Measurements from ENCODE around the gene POLN.
A peak's percentile ranks its signal among the peaks of the same experiment; 100 is the strongest.

POLN gene

GRCh38 chr4:2126309-2127043 is 115.4 kb downstream of the POLN start:
- no peak for FAIRE-seq
- DNase-seq (ENCODE audit: insufficient read length, low spot score), result no peak

- FAIRE-seq (no peak), DNase-seq (ENCODE audit: insufficient read length, low spot score) (no peak)
These were observed 116.1 kb downstream of the POLN start for GRCh38 chr4:2125831-2126230.

GRCh38 chr4:2125023-2125422 is 116.9 kb downstream of the POLN start:
- no peak for DNase-seq (ENCODE audit: insufficient read length, low spot score)
- FAIRE-seq, result no peak

- DNase-seq (ENCODE audit: insufficient read length, low spot score) (no peak), FAIRE-seq (no peak)
These were observed 125.1 kb downstream of the POLN start for GRCh38 chr4:2116687-2117400.

GRCh38 chr4:2105559-2105958 is 136.4 kb downstream of the POLN start:
- DNase-seq (ENCODE audit: insufficient read length, low spot score), result no peak
- FAIRE-seq, result no peak

- DNase-seq (ENCODE audit: insufficient read length, low spot score) (no peak), FAIRE-seq (no peak)
These were observed 137.2 kb downstream of the POLN start for GRCh38 chr4:2104556-2105345.

- FAIRE-seq (peak; percentile 31), DNase-seq (ENCODE audit: insufficient read length, low spot score) (no peak)
These were observed 137.9 kb downstream of the POLN start for GRCh38 chr4:2103843-2104547.

- no peak for DNase-seq (ENCODE audit: insufficient read length, low spot score)
- no peak for FAIRE-seq
These were observed 138.6 kb downstream of the POLN start for GRCh38 chr4:2103127-2103842.

GRCh38 chr4:2102045-2102883 is 139.7 kb downstream of the POLN start:
- FAIRE-seq (no peak), DNase-seq (ENCODE audit: insufficient read length, low spot score) (no peak)

- DNase-seq (ENCODE audit: insufficient read length, low spot score) (no peak), FAIRE-seq (no peak)
These were observed 140.4 kb downstream of the POLN start for GRCh38 chr4:2101346-2102044.

- DNase-seq (ENCODE audit: insufficient read length, low spot score) (no peak), FAIRE-seq (no peak)
These were observed 145.8 kb downstream of the POLN start for GRCh38 chr4:2096073-2096609.

- FAIRE-seq, result no peak
- no peak for DNase-seq (ENCODE audit: insufficient read length, low spot score)
These were observed 146.5 kb downstream of the POLN start for GRCh38 chr4:2095236-2096072.

GRCh38 chr4:2094545-2094944 is 147.4 kb downstream of the POLN start:
- DNase-seq (ENCODE audit: insufficient read length, low spot score), result no peak
- no peak for FAIRE-seq

GRCh38 chr4:2093265-2093664 is 148.7 kb downstream of the POLN start:
- FAIRE-seq, result no peak
- no peak for DNase-seq (ENCODE audit: insufficient read length, low spot score)

- FAIRE-seq, result no peak
These were observed 149.3 kb downstream of the POLN start for GRCh38 chr4:2092669-2093053.

GRCh38 chr4:2091990-2092668 is 149.8 kb downstream of the POLN start:
- no peak for FAIRE-seq
- DNase-seq (ENCODE audit: insufficient read length, low spot score), result no peak

More at GRCh38 chr4:2092669-2093053, 149.3 kb downstream of the POLN start:
- no peak for DNase-seq (ENCODE audit: insufficient read length, low spot score)

- FAIRE-seq, result no peak
- DNase-seq (ENCODE audit: insufficient read length, low spot score), result no peak
These were observed 151.3 kb downstream of the POLN start for GRCh38 chr4:2090642-2091041.
